Fibroblast of skin of abdomen (primary cell): ENCODE results near the gene FAM222A.

Experiments
- DNase-seq: peaks from one replicate; pipeline ENCODE4 v3.0.0-alpha.2; 2013

FAM222A gene

GRCh38 chr12:109711596-109712461 is 1.8 kb upstream of the FAM222A start:
- no peak for DNase-seq

GRCh38 chr12:109714141-109714912 is 702 bp downstream of the FAM222A start:
- DNase-seq: peak; percentile 21

- DNase-seq: no peak
Observed at GRCh38 chr12:109714913-109715244, 1.3 kb downstream of the FAM222A start.

GRCh38 chr12:109715310-109716091 is 1.9 kb downstream of the FAM222A start:
- DNase-seq: no peak

GRCh38 chr12:109716092-109716479 is 2.5 kb downstream of the FAM222A start:
- DNase-seq: no peak

- no peak for DNase-seq
Observed at GRCh38 chr12:109716512-109717389, 3.1 kb downstream of the FAM222A start.

- DNase-seq: no peak
Observed at GRCh38 chr12:109717390-109718357, 4.0 kb downstream of the FAM222A start.

- DNase-seq: no peak
Observed at GRCh38 chr12:109718390-109718789, 4.8 kb downstream of the FAM222A start.

GRCh38 chr12:109719123-109720022 is 5.7 kb downstream of the FAM222A start:
- no peak for DNase-seq

- DNase-seq: no peak
Observed at GRCh38 chr12:109720152-109720856, 6.7 kb downstream of the FAM222A start.

- no peak for DNase-seq
Observed at GRCh38 chr12:109720857-109721189, 7.2 kb downstream of the FAM222A start.

GRCh38 chr12:109721276-109721675 is 7.7 kb downstream of the FAM222A start:
- no peak for DNase-seq

- no peak for DNase-seq
Observed at GRCh38 chr12:109722022-109722720, 8.5 kb downstream of the FAM222A start.

- no peak for DNase-seq
Observed at GRCh38 chr12:109722721-109723094, 9.1 kb downstream of the FAM222A start.

GRCh38 chr12:109723311-109723881 is 9.8 kb downstream of the FAM222A start:
- DNase-seq: no peak

GRCh38 chr12:109724321-109724892 is 10.8 kb downstream of the FAM222A start:
- DNase-seq: no peak

GRCh38 chr12:109725321-109726105 is 11.9 kb downstream of the FAM222A start:
- DNase-seq: no peak
